ENCODE data around the gene RAD51B. TPM values are rescaled to one million over a fixed set of nuclear protein-coding genes. Genes with fewer than 3 reads are reported as not detected.

RAD51B gene
- total and polyA plus RNA-seq, 2 of the 13 experiments (the other 11 are each of a cell fraction or from before 2014, with no cell fraction given), result 7.0 to 9.5 TPM

DNA sequence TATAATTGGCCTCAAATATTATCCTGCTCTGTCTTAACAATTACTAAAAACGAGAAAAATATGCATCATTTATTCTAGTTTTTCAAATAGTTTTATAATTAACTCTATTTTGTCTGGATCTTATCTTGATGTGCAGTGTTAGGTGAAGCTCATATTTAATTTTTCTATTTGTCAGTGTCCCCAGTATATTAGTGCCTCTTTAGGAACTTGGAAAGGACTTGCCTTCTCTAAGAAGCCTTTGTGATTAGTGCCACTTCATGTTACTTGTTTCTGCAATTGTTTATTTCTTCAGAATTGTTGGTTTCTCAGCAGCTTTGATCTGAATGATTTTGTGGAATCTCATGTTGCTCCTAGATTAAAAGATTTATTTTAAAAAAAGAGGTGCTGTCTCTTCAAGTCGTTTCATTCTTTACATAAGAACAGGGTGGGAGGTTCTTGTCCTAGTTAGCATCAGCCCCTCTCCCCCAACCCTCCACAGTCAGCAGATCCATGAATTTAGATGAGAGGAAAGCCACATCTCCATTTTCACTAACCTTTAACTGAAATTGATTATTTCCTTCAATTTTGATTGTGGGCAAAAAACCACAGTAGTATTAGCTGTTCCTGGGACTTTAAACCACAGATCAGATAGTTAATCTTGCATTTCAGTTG lies 434.4 kb downstream of the RAD51B start:
- Histone ChIP-seq H3K9ac (ENCODE audit: insufficient read depth, low read depth, low read length) (no peak overlapping the region), H3K9me3 (ENCODE audit: low read length) (no peaks in the 10 kb centered on the region), H3K79me2 (ENCODE audit: insufficient read depth, low read length) (no peaks in the 10 kb centered on the region), H3K36me3 (replicated peaks in 1 of 2; ENCODE audit: control insufficient read depth in 1 of 2, insufficient read depth in 2 of 2, low read length in 2 of 2) (no peaks in the 10 kb centered on the region), H3K4me3 (replicated peaks in 1 of 3; ENCODE audit: insufficient read depth in 1 of 3, low read depth in 2 of 3, low read length in 3 of 3) (no peak overlapping the region), H4K20me1 (ENCODE audit: insufficient read depth, low read length) (no peaks in the 10 kb centered on the region), H3K27ac (ENCODE audit: extremely low read length, insufficient read depth, low read length) (no peak overlapping the region), H3K4me1 (ENCODE audit: insufficient read depth, low read length) (peaks cover 60% of the 10 kb centered on the region), H2AFZ (ENCODE audit: low read length) (no peak overlapping the region), H3K4me2 (ENCODE audit: low read depth, low read length) (no peak overlapping the region), H3K27me3 (ENCODE audit: control insufficient read depth in 1 of 2, insufficient read depth in 2 of 2, low read length in 2 of 2) (no peaks in the 10 kb centered on the region)
- ChIA-PET POLR2A (no interaction called here), CTCF (ENCODE audit: low intra/inter-chr PET ratio, low total read pairs) (no interaction called here)
- in situ Hi-C loops (cut with HindIII; ENCODE audit: extremely low pct_ligation_motif_present, low pct_unique_long_range_greater_than_20kb), result no loop called here
- TF ChIP-seq ZNF883 (CRISPR knock-in tag; IDR thresholded peaks at IDR 0.05; ENCODE audit: not compliant biosample characterization), result no peak
- no peak for TF ChIP-seq TAF1 (CRISPR knock-in tag; IDR thresholded peaks at IDR 0.05)
- no TSS peak for BruUV-seq (replicated peaks)
- DNase-seq (ENCODE audit: low spot score) (no peak), FAIRE-seq (no peak), ATAC-seq (no peak)
- WGBS (ENCODE audit: low lambda C conversion rate), result 73% methylated on average over 2 of the region's 2 CpGs
- intact Hi-C loops (cut with micrococcal nuclease; ENCODE audit: unreplicated experiment), result loop anchor here (10.0 kb wide), 1 partner anchor 351 kb away; no protein-coding TSS in a partner anchor

DNA sequence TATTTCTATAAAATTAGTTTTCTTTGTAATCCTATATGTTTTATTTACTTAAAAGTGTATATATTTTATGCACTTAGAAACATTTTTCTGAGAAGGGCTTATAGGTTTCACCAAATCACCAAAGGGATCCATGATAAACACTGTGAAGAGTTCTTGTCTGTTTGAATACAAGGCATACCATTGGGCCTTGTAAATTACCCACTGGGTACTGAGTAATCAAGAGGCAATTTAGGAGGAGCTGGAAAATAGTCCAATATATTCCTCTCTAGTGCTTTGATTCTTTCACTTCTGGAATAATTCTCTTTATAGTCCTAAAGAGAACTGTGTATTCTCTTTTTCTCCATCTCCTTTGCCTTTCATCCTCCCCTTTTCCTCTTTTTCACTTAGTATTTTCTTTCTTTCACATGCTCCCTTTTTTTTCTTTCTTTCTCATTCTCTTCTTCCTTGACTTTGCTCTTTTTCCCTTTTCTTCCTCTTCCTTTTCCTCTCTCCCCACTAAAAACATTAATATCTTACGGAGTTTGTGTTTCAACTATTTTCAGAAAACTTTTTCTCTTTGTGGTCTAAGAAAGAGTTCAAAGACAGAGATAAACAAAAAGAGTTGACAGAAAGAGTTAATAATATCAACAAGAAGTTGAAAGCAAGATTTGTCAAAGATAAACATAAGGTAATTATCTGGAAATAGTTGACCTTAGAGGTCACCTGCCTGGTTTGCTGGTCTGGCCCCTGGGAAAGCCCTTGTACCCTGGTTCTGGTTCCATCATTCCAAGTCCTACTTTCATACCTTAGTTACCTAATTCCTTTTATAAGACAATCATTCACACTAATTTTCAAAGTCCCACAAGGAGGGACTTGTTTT lies 435.3 kb downstream of the RAD51B start:
- peak; percentile 37; the same call in 2 of the 3 replicates for ATAC-seq
- POLR2A ChIA-PET, result interaction anchor here (0.9 kb wide), 1 partner anchor 543 kb away, joined by 3 read pairs; no protein-coding TSS in a partner anchor
- TF ChIP-seq, protein P1, sequence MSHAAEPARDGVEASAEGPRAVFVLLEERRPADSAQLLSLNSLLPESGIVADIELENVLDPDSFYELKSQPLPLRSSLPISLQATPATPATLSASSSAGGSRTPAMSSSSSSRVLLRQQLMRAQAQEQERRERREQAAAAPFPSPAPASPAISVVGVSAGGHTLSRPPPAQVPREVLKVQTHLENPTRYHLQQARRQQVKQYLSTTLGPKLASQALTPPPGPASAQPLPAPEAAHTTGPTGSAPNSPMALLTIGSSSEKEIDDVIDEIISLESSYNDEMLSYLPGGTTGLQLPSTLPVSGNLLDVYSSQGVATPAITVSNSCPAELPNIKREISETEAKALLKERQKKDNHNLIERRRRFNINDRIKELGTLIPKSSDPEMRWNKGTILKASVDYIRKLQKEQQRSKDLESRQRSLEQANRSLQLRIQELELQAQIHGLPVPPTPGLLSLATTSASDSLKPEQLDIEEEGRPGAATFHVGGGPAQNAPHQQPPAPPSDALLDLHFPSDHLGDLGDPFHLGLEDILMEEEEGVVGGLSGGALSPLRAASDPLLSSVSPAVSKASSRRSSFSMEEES (CRISPR knock-in tag; IDR thresholded peaks at IDR 0.05), result no peak
- TF ChIP-seq TCF7L2 (IDR thresholded peaks at IDR 0.05; ENCODE audit: low read depth, low read length) (peak; percentile 32; the same call in 1 of the 2 replicates), ZFP36L2 (CRISPR knock-in tag; IDR thresholded peaks at IDR 0.05) (no peak), ZFAT (CRISPR knock-in tag; conservative IDR thresholded peaks at IDR 0.05) (no peak), ZNF333 (CRISPR knock-in tag; IDR thresholded peaks at IDR 0.05; ENCODE audit: borderline replicate concordance) (no peak), PPARG (CRISPR knock-in tag; conservative IDR thresholded peaks at IDR 0.05) (peak; percentile 42), CAMTA2 (CRISPR knock-in tag; IDR thresholded peaks at IDR 0.05; ENCODE audit: borderline replicate concordance) (no peak), JUND (CRISPR knock-in tag; IDR thresholded peaks at IDR 0.05) (no peak), ZNF343 (CRISPR knock-in tag; IDR thresholded peaks at IDR 0.05) (no peak), GABPA (IDR thresholded peaks at IDR 0.05; ENCODE audit: low read depth, low read length) (no peak), GABPA (CRISPR knock-in tag; IDR thresholded peaks at IDR 0.05; ENCODE audit: low read depth) (no peak)
- TF ChIP-seq, protein P2, sequence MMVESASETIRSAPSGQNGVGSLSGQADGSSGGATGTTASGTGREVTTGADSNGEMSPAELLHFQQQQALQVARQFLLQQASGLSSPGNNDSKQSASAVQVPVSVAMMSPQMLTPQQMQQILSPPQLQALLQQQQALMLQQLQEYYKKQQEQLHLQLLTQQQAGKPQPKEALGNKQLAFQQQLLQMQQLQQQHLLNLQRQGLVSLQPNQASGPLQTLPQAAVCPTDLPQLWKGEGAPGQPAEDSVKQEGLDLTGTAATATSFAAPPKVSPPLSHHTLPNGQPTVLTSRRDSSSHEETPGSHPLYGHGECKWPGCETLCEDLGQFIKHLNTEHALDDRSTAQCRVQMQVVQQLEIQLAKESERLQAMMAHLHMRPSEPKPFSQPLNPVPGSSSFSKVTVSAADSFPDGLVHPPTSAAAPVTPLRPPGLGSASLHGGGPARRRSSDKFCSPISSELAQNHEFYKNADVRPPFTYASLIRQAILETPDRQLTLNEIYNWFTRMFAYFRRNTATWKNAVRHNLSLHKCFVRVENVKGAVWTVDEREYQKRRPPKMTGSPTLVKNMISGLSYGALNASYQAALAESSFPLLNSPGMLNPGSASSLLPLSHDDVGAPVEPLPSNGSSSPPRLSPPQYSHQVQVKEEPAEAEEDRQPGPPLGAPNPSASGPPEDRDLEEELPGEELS (CRISPR knock-in tag; IDR thresholded peaks at IDR 0.05), result peak; percentile 75; the same call in 1 of the 2 replicates

More for the DNA sequence above, 435.3 kb downstream of the RAD51B start:
- intact Hi-C loops (cut with micrococcal nuclease; ENCODE audit: unreplicated experiment), result loop anchor here (1.0 to 10.0 kb wide), 2 partner anchors 33 to 350 kb away; no protein-coding TSS in a partner anchor
- no peaks in the 10 kb centered on the region for H3K9me3 ChIP-seq (ENCODE audit: low read length)
- no peaks in the 10 kb centered on the region for H3K79me2 ChIP-seq (ENCODE audit: insufficient read depth, low read length)
- CTCF ChIA-PET (ENCODE audit: low intra/inter-chr PET ratio, low total read pairs), result no interaction called here
- no peaks in the 10 kb centered on the region for H3K27me3 ChIP-seq (ENCODE audit: control insufficient read depth in 1 of 2, insufficient read depth in 2 of 2, low read length in 2 of 2)
- no peak overlapping the region for H3K9ac ChIP-seq (ENCODE audit: insufficient read depth, low read depth, low read length)
- 12% methylated on average over 1 of the region's 1 CpG for WGBS (ENCODE audit: low lambda C conversion rate)
- H4K20me1 ChIP-seq (ENCODE audit: insufficient read depth, low read length), result no peaks in the 10 kb centered on the region
- peaks cover 51% of the 10 kb centered on the region for H3K4me1 ChIP-seq (ENCODE audit: insufficient read depth, low read length)
- peak; percentile 96 for FAIRE-seq
- H3K27ac ChIP-seq (ENCODE audit: extremely low read length, insufficient read depth, low read length), result peak overlapping the region; percentile 25
- DNase-seq (ENCODE audit: low spot score), result peak; percentile 83
- H3K4me2 ChIP-seq (ENCODE audit: low read depth, low read length), result peak overlapping the region; percentile 50
- H3K4me3 ChIP-seq (replicated peaks in 1 of 3; ENCODE audit: insufficient read depth in 1 of 3, low read depth in 2 of 3, low read length in 3 of 3), result no peak overlapping the region
- H3K36me3 ChIP-seq (replicated peaks in 1 of 2; ENCODE audit: control insufficient read depth in 1 of 2, insufficient read depth in 2 of 2, low read length in 2 of 2), result no peaks in the 10 kb centered on the region
- in situ Hi-C loops (cut with HindIII; ENCODE audit: extremely low pct_ligation_motif_present, low pct_unique_long_range_greater_than_20kb), result no loop called here
- BruUV-seq (replicated peaks), result no TSS peak
- H2AFZ ChIP-seq (ENCODE audit: low read length), result no peak overlapping the region

Measured in HepG2 (cell line).